Myocyte (in vitro differentiated cells): ENCODE measurements around the gene CEND1. TPM values are rescaled to one million over a fixed set of nuclear protein-coding genes. Genes with fewer than 3 reads are reported as not detected.
"Not testable (repeated sequence)": the region's sequence is repeated elsewhere in the genome, so short reads cannot be mapped to it uniquely, and the experiment has no call there.

ENCODE experiments used
- DNase-seq: peaks from one replicate; pipeline ENCODE4 v3.0.0-alpha.2; 2012; ENCODE audit warnings: low read depth
- total RNA-seq: library from RNA; depleted of rRNA; stranded (reverse); fragments of >200 nt; gene quantifications from 2 replicates; pipeline ENCODE4 v1.2.3, GENCODE V29; 2014

CEND1 gene
- total RNA-seq, 1 donor from 2014 or later, result 0.53 TPM

- peak; percentile 51 for DNase-seq
These were observed 24.7 kb downstream of the CEND1 start for GRCh38 chr11:765025-765801.

GRCh38 chr11:764322-765024 is 25.4 kb downstream of the CEND1 start:
- DNase-seq, result no peak

- DNase-seq, result no peak
These were observed 26.2 kb downstream of the CEND1 start for GRCh38 chr11:763549-764321.

GRCh38 chr11:763073-763463 is 26.8 kb downstream of the CEND1 start:
- no peak for DNase-seq

- peak; percentile 86 for DNase-seq
These were observed 27.3 kb downstream of the CEND1 start for GRCh38 chr11:762421-763072.

GRCh38 chr11:761526-762108 is 28.3 kb downstream of the CEND1 start:
- DNase-seq, result no peak

- DNase-seq, result no peak
These were observed 29.7 kb downstream of the CEND1 start for GRCh38 chr11:760236-760635.

GRCh38 chr11:749731-750130 is 40.2 kb downstream of the CEND1 start:
- no peak for DNase-seq

- peak; percentile 34 for DNase-seq
These were observed 41.9 kb downstream of the CEND1 start for GRCh38 chr11:748007-748359.

- DNase-seq, result peak; percentile 89
These were observed 42.5 kb downstream of the CEND1 start, which contains the start of gene TALDO1 for GRCh38 chr11:747158-748006. TSS of gene TALDO1 (plus strand) at chr11:747464. CDS start at chr11:747482, 18 bp downstream.

GRCh38 chr11:746289-747157 is 43.4 kb downstream of the CEND1 start:
- no peak for DNase-seq

GRCh38 chr11:745428-745827 is 44.5 kb downstream of the CEND1 start:
- no peak for DNase-seq

- DNase-seq, result no peak
These were observed 47.2 kb downstream of the CEND1 start for GRCh38 chr11:742571-743201.

- no peak for DNase-seq
These were observed 47.7 kb downstream of the CEND1 start for GRCh38 chr11:742156-742546.

- DNase-seq, result not testable (repeated sequence)
These were observed 52.0 kb downstream of the CEND1 start for GRCh38 chr11:737899-738298.

GRCh38 chr11:737366-737765 is 52.5 kb downstream of the CEND1 start:
- DNase-seq, result no peak
